Measurements from ENCODE around the gene RASD1.

DNA sequence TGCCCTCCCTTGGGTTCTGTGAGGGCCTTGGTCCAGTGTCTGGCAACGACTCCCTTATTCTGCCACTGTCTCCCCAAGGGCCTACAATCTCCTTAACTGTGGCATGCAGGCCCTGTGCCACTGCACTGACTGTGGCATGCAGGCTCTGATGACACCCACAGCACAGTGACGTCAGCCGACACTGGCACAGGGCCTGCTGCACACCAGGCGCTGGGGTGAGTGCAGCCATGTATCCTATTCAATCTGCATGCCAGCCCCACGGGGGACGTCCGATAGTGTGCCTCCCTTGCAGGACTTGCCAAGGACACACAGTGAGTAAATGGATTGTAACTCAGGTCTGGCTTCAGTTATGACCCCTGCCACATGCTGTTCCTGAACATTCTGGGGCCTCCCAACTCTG lies 39.8 kb upstream of the RASD1 start:
- TF ChIP-seq, protein P1, sequence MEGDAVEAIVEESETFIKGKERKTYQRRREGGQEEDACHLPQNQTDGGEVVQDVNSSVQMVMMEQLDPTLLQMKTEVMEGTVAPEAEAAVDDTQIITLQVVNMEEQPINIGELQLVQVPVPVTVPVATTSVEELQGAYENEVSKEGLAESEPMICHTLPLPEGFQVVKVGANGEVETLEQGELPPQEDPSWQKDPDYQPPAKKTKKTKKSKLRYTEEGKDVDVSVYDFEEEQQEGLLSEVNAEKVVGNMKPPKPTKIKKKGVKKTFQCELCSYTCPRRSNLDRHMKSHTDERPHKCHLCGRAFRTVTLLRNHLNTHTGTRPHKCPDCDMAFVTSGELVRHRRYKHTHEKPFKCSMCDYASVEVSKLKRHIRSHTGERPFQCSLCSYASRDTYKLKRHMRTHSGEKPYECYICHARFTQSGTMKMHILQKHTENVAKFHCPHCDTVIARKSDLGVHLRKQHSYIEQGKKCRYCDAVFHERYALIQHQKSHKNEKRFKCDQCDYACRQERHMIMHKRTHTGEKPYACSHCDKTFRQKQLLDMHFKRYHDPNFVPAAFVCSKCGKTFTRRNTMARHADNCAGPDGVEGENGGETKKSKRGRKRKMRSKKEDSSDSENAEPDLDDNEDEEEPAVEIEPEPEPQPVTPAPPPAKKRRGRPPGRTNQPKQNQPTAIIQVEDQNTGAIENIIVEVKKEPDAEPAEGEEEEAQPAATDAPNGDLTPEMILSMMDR (IDR thresholded peaks at IDR 0.05 in 8 of 11, conservative IDR thresholded peaks at IDR 0.05 in 3 of 11) = no peak
- TF ChIP-seq POLR2A (IDR thresholded peaks at IDR 0.05) = no peak
- no peak for TF ChIP-seq POLR2AphosphoS5 (IDR thresholded peaks at IDR 0.05)

All from spleen (tissue), 7 donors.